GM18520 (cell line): Measurements from ENCODE around the gene DPYSL3.

ENCODE experiments used
- ATAC-seq: cut with Tn5 transposase; IDR thresholded peaks from one replicate; pipeline ENCODE4 v1.9.1; 2021; ENCODE audit not compliant: unreplicated experiment

DPYSL3 gene

DNA sequence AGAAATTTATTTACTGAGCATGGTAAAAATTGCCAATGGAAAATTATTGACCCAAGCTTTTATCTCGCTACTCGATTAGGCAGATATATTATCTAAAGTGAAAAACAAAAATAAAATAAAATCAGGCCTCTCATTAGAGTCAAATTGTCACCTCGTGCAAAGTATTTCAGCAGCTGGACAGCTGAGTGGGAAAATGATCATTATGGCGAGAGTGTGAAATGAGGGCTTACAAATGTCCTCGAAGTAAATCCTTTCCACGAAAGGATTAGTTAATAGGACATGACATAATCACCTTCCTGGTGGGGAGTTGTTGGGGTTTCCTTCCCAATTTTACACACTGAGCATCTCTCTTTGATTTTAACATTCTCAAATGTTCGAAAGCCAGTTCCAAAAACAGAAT lies 5.4 kb upstream of the DPYSL3 start:
- no peak for ATAC-seq

GRCh38 chr5:147512659-147513379 lies 3.0 kb upstream of the DPYSL3 start:
- no peak for ATAC-seq

DNA sequence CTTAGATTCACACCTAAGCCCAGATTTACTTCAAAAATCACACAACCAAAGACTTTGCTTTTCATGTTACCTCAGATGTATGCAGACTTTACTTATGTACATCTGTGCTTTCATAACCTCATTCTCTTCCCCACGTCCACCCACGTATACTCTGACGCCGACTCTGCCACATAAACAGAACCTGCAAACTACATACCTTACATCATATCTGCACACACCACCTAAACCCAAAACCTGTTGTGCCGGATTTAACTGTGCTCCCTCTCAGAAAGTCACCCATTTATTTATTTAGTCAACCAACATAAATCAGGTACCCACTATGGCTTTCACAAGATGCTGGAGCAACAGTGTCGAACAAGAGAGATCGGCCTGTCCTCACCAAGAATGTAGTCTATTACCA lies 1.0 kb upstream of the DPYSL3 start:
- no peak for ATAC-seq

- no peak for ATAC-seq
These were observed 693 bp downstream of the DPYSL3 start for GRCh38 chr5:147509041-147509709.

GRCh38 chr5:147508711-147509040 lies 1.2 kb downstream of the DPYSL3 start:
- ATAC-seq, result no peak

GRCh38 chr5:147507480-147508126 lies 2.3 kb downstream of the DPYSL3 start:
- no peak for ATAC-seq

DNA sequence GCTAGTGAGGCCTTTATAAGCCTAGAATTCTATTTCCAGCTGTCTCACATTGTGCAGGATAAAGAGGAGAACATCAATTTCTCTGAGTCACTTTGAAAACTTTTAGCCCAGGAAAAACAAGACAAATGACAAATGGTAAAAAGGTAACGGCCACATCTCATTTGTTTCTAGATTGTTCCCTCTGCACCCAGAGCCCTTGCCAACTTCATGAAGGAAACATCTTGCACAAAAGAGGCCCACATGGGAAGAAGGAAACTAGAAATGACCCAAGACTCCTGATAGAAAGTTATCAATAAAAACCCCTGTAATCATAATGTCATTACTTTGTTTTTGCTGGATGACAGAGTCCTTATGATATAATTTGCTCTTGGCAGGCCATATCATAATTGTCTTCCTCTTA lies 5.3 kb downstream of the DPYSL3 start:
- ATAC-seq, result no peak

DNA sequence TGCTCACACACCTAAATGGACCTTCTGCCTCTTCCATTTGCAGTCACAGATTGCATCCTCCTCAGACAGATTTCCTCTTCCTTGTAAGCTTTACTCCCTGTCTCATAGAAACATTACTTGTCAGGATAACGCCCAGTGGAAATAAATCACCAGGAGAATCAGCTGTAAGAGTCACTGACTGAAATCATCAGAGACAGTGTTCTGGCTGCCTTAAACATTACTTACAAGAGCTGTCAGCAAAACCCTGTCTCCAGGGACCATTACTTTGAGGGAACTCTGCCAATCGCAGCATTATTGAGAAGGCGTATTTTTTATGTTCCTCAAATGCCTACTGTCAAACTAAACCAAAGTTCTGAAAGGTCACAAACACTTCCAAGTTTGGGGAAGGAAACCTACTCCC lies 5.9 kb downstream of the DPYSL3 start:
- ATAC-seq, result no peak

DNA sequence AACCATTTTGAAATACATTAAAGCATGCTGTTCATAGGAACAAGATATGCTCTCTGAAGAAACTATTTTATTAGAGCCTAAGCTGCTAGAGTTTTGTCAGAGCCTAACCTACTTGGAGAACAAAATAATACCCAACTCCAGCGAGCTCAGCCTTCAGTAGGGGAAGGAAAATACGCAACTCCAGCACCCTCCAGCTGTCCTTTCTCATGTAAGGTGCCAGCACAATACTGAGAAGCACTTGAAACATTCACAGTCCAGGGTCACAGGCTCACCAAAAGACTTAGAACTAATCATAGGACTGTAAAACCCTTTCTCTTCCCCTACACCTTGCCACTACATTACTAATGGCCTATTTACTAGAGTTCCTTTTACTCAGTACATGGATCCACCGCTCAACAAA lies 18.9 kb downstream of the DPYSL3 start:
- ATAC-seq, result no peak

DNA sequence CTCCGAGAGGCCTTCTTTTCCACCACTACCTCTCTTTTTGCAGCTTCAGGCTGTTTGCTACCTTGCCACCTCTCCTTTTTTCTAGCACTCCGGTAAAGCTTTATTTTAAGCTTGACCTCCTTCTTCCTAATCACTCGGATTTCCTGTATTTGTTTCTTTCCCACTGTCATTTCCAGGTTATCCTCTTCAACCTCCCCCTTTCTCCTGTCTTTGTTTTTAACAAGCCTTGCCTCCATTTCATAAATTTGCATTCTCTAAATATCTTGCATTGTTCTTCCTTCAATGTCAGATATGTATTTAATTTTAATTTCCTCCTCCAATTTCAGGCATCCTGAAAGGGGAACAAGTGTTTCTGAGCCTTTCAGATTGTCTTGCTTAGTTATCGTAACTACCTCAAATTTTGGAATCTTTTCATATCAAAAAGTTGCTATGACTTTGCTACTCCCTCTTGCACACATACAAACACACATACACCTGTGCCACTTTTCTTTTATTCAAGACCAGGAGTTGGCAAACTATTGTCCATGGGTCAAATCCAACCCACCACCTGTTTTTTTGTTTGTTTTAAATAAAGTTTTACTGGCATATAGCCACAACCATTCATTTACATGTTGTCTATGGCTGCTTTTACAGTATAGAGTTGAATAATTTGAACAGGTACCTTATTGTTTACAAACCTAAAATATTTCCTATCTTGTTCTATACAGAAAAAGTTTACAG lies 22.7 kb downstream of the DPYSL3 start:
- no peak for ATAC-seq

- ATAC-seq, result no peak
These were observed 24.1 kb downstream of the DPYSL3 start for GRCh38 chr5:147485814-147486213.

DNA sequence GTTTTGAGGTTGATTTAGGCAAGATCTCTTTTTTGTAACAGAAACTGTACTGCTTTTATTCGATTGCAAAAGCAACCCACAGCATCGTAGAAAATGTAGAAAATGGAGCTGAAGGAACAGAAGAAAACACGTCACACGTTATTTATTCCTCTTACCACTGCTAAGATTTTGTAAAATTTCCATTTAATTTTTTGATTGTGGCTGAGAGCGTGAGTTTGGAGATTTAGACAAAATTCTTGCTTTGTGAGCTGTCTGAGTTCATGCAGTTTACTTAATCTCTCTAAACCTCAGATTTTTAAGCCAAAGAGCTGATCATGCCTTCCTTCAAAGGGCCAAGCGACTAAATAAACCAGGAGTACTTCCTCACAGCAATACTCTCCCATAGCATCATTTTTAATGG lies 24.8 kb downstream of the DPYSL3 start:
- no peak for ATAC-seq

GRCh38 chr5:147484708-147485020 lies 25.2 kb downstream of the DPYSL3 start:
- ATAC-seq, result no peak

GRCh38 chr5:147483961-147484707 lies 25.7 kb downstream of the DPYSL3 start:
- ATAC-seq, result no peak

DNA sequence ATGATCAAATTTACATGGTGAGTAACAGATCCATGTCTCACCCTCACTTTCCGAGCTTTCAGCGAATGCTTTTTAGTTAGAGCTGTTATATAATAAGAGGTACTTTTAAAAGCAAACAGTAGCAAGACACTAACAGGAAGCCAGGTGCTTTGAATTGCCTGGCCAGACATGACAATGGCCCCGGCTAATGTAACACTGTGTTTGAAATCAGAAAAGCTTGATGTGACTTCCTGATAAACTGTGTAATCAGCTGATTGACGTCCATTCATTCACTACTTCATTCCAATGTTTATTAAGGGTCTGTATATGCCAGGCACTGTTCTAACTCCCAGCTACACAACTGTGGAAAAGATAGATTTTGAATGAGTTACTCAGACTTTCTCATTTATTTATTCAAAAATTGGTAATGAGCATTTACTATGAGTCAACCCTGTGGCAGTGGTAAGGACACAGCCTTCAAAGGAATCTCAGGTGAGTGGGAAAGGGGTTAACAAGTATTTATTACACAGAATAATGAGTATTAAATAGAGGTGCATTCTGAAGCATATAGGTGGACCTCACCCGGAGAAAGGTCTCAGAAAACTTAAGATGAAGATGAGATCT lies 26.6 kb downstream of the DPYSL3 start:
- no peak for ATAC-seq

DNA sequence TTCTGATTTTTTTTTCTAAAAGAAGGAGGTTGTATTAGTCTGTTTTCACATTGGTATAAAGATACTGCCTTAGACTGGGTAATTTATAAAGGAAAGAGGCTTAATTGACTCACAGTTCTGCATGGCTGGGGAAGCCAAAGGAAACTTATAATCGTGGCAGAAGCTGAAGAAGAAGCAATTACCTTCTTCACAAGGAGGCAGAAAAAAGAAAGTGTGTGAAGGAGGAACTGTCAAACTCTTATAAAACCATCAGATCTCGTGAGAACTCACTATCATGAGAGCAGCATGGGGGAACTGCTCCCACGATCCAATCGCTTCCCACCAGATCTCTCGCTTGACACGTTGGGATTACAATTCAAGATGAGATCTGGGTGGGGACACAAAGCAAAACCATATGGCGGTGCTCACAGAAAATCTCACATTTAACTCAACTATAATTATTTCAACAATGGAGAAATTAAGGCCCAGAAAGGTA lies 27.1 kb downstream of the DPYSL3 start:
- ATAC-seq, result no peak

DNA sequence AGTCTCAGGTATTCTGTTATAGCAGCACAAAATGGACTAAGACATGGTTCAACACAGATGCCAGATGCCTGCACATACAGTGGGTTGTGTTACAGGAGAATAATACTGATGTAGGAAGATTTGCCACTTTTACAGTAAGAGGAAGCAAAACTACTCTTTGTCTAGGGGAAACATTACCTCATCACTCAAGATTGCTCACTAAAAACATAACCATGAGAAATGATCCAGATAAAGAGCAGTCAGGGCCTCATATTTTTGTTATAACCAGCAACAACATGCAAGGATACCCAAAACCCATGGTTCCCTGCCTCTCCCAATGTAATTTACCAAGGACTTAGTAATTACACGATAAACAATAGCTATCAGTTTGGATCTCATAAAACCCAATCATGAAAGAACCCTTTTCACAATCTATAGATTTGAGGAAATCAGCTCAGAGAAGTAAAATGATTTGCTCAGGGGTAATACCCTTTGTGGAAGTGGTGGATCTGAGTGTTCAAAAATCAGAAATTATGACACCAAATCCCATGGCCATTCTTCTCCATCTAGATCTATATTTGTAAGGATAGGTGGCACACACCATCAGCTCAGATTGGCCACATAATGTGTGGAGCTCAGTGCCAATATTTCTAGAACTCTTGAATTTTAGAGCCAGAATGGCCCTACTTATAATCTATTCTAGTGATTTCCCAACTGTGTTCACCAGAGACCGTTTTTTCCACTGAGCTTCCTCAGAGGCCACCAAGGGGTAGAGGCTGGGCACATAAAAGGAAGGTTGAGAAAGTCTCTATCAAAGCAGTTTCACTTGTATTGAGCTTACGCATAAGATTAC lies 27.8 kb downstream of the DPYSL3 start:
- peak; percentile 68 for ATAC-seq

- no peak for ATAC-seq
These were observed 28.5 kb downstream of the DPYSL3 start for GRCh38 chr5:147481376-147481775.

GRCh38 chr5:147479949-147480348 lies 29.9 kb downstream of the DPYSL3 start:
- ATAC-seq, result no peak

DNA sequence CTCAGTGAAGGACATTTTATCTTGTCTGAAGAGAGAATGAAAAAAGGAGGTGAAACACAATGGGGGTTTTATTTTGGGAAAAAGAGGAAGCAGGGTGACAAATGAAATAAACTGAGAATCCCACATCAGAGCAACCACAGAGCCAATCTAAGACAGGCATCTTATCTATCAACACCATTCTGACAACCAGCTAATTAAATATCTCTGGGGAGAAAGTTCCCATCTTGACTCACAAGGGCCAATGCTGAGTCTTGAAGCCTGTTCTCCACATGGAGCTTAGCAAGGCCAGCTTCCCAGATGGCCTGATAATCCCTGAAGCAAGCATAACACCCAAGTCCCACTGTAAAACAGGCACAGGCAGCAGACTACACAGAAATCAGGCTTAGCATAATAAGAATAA lies 30.4 kb downstream of the DPYSL3 start:
- ATAC-seq, result no peak
